Heart right ventricle (tissue), 16 donors: ENCODE results near the gene PRR16. TPM values are rescaled to one million over a fixed set of nuclear protein-coding genes. Genes with fewer than 3 reads are reported as not detected.

ENCODE experiments used
- ATAC-seq, 8 donors: fragments of 200-7000 bp; cut with Tn5 transposase; one replicate each; pipeline ENCODE4 v1.9.1; 2020; ENCODE audit warnings: mild to moderate bottlenecking in 8 of 8, moderate library complexity in 8 of 8, moderate number of reproducible peaks in 1 of 8
- DNase-seq, 2 donors: peaks; one replicate each; pipeline ENCODE4 v3.0.0-alpha.2; 2020
- H3K27ac ChIP-seq, 10 donors: fragments of 200-600 bp; sonication (generic) in 2 of 10; one replicate each; pipeline versions ENCODE4 v1.5.0 to v1.8.0; 2020 to 2022; ENCODE audit warnings: mild to moderate bottlenecking in 3 of 10
- H3K27me3 ChIP-seq, 7 donors: fragments of 200-600 bp; one replicate each; pipeline ENCODE4 v1.8.0; 2021 to 2022; ENCODE audit warnings: mild to moderate bottlenecking in 2 of 7
- H3K36me3 ChIP-seq, 9 donors: fragments of 200-600 bp; sonication (generic) in 1 of 9; one replicate each; pipeline versions ENCODE4 v1.5.0 to v1.8.0; 2020 to 2022; ENCODE audit warnings: mild to moderate bottlenecking in 2 of 9
- H3K4me1 ChIP-seq, 9 donors: fragments of 200-600 bp; sonication (generic) in 1 of 9; one replicate each; pipeline versions ENCODE4 v1.5.0 to v1.8.0; 2020 to 2022; ENCODE audit warnings: mild to moderate bottlenecking in 4 of 9
- H3K4me3 ChIP-seq, 10 donors: fragments of 200-600 bp; sonication (generic) in 2 of 10; one replicate each; pipeline versions ENCODE4 v1.5.0 to v1.8.0; 2020 to 2022; ENCODE audit warnings: mild to moderate bottlenecking in 7 of 10, moderate library complexity in 2 of 10
- H3K9me3 ChIP-seq, 11 donors: fragments of 200-600 bp in 10 of 11; sonication (generic) in 2 of 11; one replicate each; pipeline versions ENCODE4 v1.5.0 to v1.8.0; 2013 to 2022; ENCODE audit warnings: mild to moderate bottlenecking in 2 of 11, control low read depth in 1 of 11, moderate library complexity in 1 of 11
- WGBS, 2 donors: extraction: QIAGEN DNeasy Blood & Tissue Kit; methylation state at CpG; one replicate each; pipeline ENCODE4 v1.1.7; 2013; ENCODE audit warnings: inconsistent platforms in 1 of 2; 5-methylcytosine and 5-hydroxymethylcytosine counted together
- intact Hi-C, 10 donors: fragments of 100-400 bp; cut with DNase I; formaldehyde crosslinking; loops; one replicate each; pipeline versions ENCODE4 v1.11.1 to v1.14.2; 2022
- polyA plus RNA-seq, 2 donors: library from polyadenylated mRNA; stranded (reverse); fragments of 200-250 nt; gene quantifications; one replicate each; pipeline ENCODE4 v1.2.3, GENCODE V29; 2013
- total RNA-seq, 10 donors: library from RNA; stranded (reverse); fragmentation: NEBNext Ultra II Directional in 3 of 10; extraction: Animal tissue kit (Norgen Biotek cat#: 25700) in 3 of 10; gene quantifications; one replicate each; pipeline versions ENCODE4 v1.2.1 to v1.2.4, GENCODE V29; 2021 to 2023
- TF ChIP-seq, protein P1 (sequence below), 9 donors: fragments of 200-600 bp; sonication (generic) in 2 of 9; IDR thresholded peaks; one replicate each; pipeline versions ENCODE4 v1.5.0 to v1.8.0; 2021 to 2022; ENCODE audit warnings: antibody characterized with exemption in 9 of 9, mild to moderate bottlenecking in 5 of 9, moderate library complexity in 1 of 9
- donor health status: Arrhythmogenic right ventricular cardiomyopathy.
- donor health status: ischemic (EF 13 %, LVEDD 7.1; RV severe dilation, severe dysfunction).
- donor health status: healthy with polysubstance abuse.
- donor health status: DM: no; HTN: yes; CAD: no.
- donor health status: DM: no; HTN: no; CAD: no.
- donor health status: ischemic (EF 25% LVEDD 6.9; RV normal size, moderate dysfunction).
- donor health status: ischemic (EF 25% LVEDD 5.7; RV mildly dilated, moderate dysfunction).
- donor health status: healthy.
- donor health status: DM: yes; HTN: yes; CAD: no.
- donor health status: Ischemic cardiomyopathy.
- donor health status: ischemic (EF 35%, LVEDD 5.7; RV mildly dilated, moderate dysfunction).
- donor health status: nonischemic (EF 11% LVEDD 7.7; RV severe dilation, severe dysfunction).
- donor health status: DM: yes; HTN: yes; CAD: no.
- donor health status: PGD.
- donor health status: ischemic (EF 29% LVEDD 5.4; RV normal size, mild dysfunction).
- donor health status: nonischemic (EF 23%, LVEDD 6.1; RV moderate dilation, normal function).

The PRR16 gene
- total and polyA plus RNA-seq, 12 donors, result 5.3 to 22.9 (median 10.4) TPM

GRCh38 chr5:120610145-120610544 is 146.0 kb downstream of the PRR16 start:
- ATAC-seq, result no peak
- intact Hi-C loops, result no loop called here
- no peaks in the 10 kb centered on the region for H3K9me3 ChIP-seq

DNA sequence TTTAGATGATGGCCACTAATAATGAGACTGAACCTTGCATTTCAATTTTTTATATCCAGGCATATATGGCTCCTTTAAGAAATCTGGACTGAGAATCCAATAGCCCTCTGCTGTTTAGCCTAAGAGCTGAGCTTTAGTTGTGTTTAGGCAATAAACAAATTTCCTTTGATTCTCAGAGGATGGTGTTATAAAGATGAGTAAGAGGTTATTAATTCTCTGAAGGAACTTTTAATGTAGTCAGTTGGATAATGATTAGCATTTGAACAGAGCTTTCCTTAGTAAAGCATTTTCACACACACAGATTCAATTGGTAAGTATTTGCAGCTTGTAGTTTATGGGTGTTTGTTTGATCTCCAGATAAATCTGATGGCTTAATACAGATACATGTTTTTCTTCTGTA is 149.6 kb downstream of the PRR16 start:
- Histone ChIP-seq H3K27ac (peak overlapping the region in 1 of 10 donors; percentile 54), H3K36me3 (no peaks in the 10 kb centered on the region), H3K4me3 (no peak overlapping the region), H3K4me1 (peaks cover 0 to 17% (median 0%) of the 10 kb centered on the region in 9 donors), H3K27me3 (no peaks in the 10 kb centered on the region), H3K9me3 (no peaks in the 10 kb centered on the region)
- DNase-seq (no peak), ATAC-seq (no peak)
- intact Hi-C loops, result no loop called here
- TF ChIP-seq, protein P1, sequence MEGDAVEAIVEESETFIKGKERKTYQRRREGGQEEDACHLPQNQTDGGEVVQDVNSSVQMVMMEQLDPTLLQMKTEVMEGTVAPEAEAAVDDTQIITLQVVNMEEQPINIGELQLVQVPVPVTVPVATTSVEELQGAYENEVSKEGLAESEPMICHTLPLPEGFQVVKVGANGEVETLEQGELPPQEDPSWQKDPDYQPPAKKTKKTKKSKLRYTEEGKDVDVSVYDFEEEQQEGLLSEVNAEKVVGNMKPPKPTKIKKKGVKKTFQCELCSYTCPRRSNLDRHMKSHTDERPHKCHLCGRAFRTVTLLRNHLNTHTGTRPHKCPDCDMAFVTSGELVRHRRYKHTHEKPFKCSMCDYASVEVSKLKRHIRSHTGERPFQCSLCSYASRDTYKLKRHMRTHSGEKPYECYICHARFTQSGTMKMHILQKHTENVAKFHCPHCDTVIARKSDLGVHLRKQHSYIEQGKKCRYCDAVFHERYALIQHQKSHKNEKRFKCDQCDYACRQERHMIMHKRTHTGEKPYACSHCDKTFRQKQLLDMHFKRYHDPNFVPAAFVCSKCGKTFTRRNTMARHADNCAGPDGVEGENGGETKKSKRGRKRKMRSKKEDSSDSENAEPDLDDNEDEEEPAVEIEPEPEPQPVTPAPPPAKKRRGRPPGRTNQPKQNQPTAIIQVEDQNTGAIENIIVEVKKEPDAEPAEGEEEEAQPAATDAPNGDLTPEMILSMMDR (IDR thresholded peaks at IDR 0.05), result no peak

More at GRCh38 chr5:120610145-120610544, 146.0 kb downstream of the PRR16 start:
- Histone ChIP-seq H3K4me3 (no peak overlapping the region), H3K27me3 (no peaks in the 10 kb centered on the region), H3K4me1 (peaks cover 0 to 22% (median 0%) of the 10 kb centered on the region in 9 donors), H3K27ac (no peak overlapping the region), H3K36me3 (no peaks in the 10 kb centered on the region)
- TF ChIP-seq, protein P1 (IDR thresholded peaks at IDR 0.05), result no peak
- DNase-seq, result no peak
- 81 to 82% methylated on average over 2 of the region's 2 CpGs for WGBS, 2 donors

- H3K36me3 ChIP-seq, result no peaks in the 10 kb centered on the region
- intact Hi-C loops, result no loop called here
- peaks cover 0 to 16% (median 0%) of the 10 kb centered on the region in 9 donors for H3K4me1 ChIP-seq
- H3K4me3 ChIP-seq, result no peak overlapping the region
- H3K27ac ChIP-seq, result peak overlapping the region in 1 of 10 donors; percentile 54
- TF ChIP-seq, protein P1 (IDR thresholded peaks at IDR 0.05), result no peak
- ATAC-seq (peak in 4 of 8 donors; percentile 34 to 84 (median 69)), DNase-seq (no peak)
- H3K9me3 ChIP-seq, result no peaks in the 10 kb centered on the region
- H3K27me3 ChIP-seq, result no peaks in the 10 kb centered on the region
- WGBS, 2 donors, result 38 to 43% methylated on average over 2 of the region's 2 CpGs
Observed at GRCh38 chr5:120614531-120615180, 150.6 kb downstream of the PRR16 start.

DNA sequence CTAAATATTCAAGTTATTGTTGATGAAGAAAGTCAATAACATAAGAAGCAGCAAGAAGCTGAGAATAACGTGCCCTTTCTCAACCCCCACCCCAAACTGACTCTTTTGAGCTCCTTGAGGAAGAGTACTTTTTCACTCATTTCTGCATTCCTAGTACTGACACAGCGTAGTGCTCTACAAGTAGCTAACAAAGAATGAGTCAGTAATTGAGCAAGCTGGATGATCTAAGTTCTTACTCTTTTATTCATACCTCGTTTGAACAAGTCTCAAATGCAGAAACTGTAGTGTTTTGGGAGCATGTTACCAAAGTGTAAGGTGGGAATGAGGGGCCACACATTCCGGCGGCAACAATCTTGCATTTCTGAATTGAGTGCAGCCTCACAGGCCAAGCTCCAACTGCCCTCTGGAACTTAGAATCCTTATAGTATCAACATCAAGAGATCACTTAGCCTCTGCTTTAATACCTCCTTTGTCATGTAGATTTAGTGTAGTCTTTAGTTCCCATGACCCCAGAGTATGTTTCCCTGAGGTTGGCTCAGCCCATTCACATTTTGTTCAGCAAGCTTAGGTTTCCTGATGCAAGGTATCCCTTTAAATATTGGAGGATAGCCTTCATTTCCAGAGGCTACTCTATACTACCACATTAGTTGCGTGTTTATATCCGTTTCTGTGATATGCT is 152.0 kb downstream of the PRR16 start:
- H3K4me3 ChIP-seq, result no peak overlapping the region
- no peaks in the 10 kb centered on the region for H3K27me3 ChIP-seq
- H3K4me1 ChIP-seq, result peaks cover 0 to 16% (median 0%) of the 10 kb centered on the region in 9 donors
- no peak overlapping the region for H3K27ac ChIP-seq
- H3K9me3 ChIP-seq, result no peaks in the 10 kb centered on the region
- DNase-seq (no peak), ATAC-seq (no peak)
- intact Hi-C loops, result no loop called here
- TF ChIP-seq, protein P1 (IDR thresholded peaks at IDR 0.05), result no peak
- 71% methylated on average over 7 of the region's 7 CpGs for WGBS, 2 donors
- no peaks in the 10 kb centered on the region for H3K36me3 ChIP-seq
